Measurements from ENCODE around the gene GBF1. TPM values are rescaled to one million over a fixed set of nuclear protein-coding genes. Genes with fewer than 3 reads are reported as not detected.

GBF1 gene
- polyA plus RNA-seq, 1 of the 3 experiments (the other 2 are of a cell fraction) = 12.3 TPM

GRCh38 chr10:102413806-102414561, 168.7 kb downstream of the GBF1 start (continued):
- TF ChIP-seq USF1 (IDR thresholded peaks at IDR 0.05; ENCODE audit: borderline replicate concordance, low read depth) (no peak), CHD2 (IDR thresholded peaks at IDR 0.05; ENCODE audit: low read length, partially characterized antibody) (no peak), CTCF (IDR thresholded peaks at IDR 0.05) (no peak), NRF1 (IDR thresholded peaks at IDR 0.05; ENCODE audit: low read depth, low read length) (no peak), POLR2AphosphoS5 (IDR thresholded peaks at IDR 0.05; ENCODE audit: low read depth, low read length) (no peak), SMC3 (IDR thresholded peaks at IDR 0.05; ENCODE audit: low read depth, low read length) (no peak), EP300 (IDR thresholded peaks at IDR 0.05; ENCODE audit: borderline replicate concordance in 1 of 2, low read depth in 1 of 2, low read length in 1 of 2) (no peak), FOXJ3 (CRISPR knock-in tag; IDR thresholded peaks at IDR 0.05) (no peak)

- WGBS (ENCODE audit: low lambda C conversion rate) = 64% methylated on average over 14 of the region's 20 CpGs
- POLR2A ChIA-PET = no interaction called here
- no peaks in the 10 kb centered on the region for H3K27me3 ChIP-seq (ENCODE audit: insufficient read depth)
- no peak for TF ChIP-seq POLR2AphosphoS5 (IDR thresholded peaks at IDR 0.05; ENCODE audit: low read depth, low read length)
- no peak for TF ChIP-seq MAX (IDR thresholded peaks at IDR 0.05; ENCODE audit: low read depth)
- no peak for TF ChIP-seq NRF1 (IDR thresholded peaks at IDR 0.05; ENCODE audit: low read depth, low read length)
- TF ChIP-seq SIN3A (IDR thresholded peaks at IDR 0.05; ENCODE audit: borderline replicate concordance, low read depth, low read length) = no peak
- TF ChIP-seq PBX3 (IDR thresholded peaks at IDR 0.05) = no peak
- TF ChIP-seq SMC3 (IDR thresholded peaks at IDR 0.05; ENCODE audit: low read depth, low read length) = no peak
- no peak for TF ChIP-seq ZBTB33 (IDR thresholded peaks at IDR 0.05; ENCODE audit: borderline replicate concordance, low read depth)
- no peak for TF ChIP-seq RAD21 (IDR thresholded peaks at IDR 0.05; ENCODE audit: low read length)
- TF ChIP-seq REST (IDR thresholded peaks at IDR 0.05; ENCODE audit: low read depth, low read length) = no peak
- TF ChIP-seq RXRA (IDR thresholded peaks at IDR 0.05; ENCODE audit: borderline replicate concordance, low read depth) = no peak
- no peak for TF ChIP-seq EP300 (IDR thresholded peaks at IDR 0.05; ENCODE audit: borderline replicate concordance in 1 of 2, low read depth in 1 of 2, low read length in 1 of 2)
- TF ChIP-seq CHD2 (IDR thresholded peaks at IDR 0.05; ENCODE audit: low read length, partially characterized antibody) = no peak
- TF ChIP-seq RFX5 (IDR thresholded peaks at IDR 0.05; ENCODE audit: low read length) = no peak
- no peak for TF ChIP-seq USF2 (IDR thresholded peaks at IDR 0.05; ENCODE audit: borderline replicate concordance, low read depth, low read length)
- no peak for TF ChIP-seq JUND (IDR thresholded peaks at IDR 0.05)
These were observed 169.4 kb downstream of the GBF1 start for GRCh38 chr10:102414749-102415148.

More at GRCh38 chr10:102414749-102415148, 169.4 kb downstream of the GBF1 start:
- H3K4me2 ChIP-seq = no peak overlapping the region
- no peak for DNase-seq
- no peaks in the 10 kb centered on the region for H3K9me3 ChIP-seq
- CTCF ChIA-PET = interaction anchor here (0.7 to 18.3 kb wide), 4 partner anchors 9 to 246 kb away, joined by 3 to 359 read pairs (median 3); partner anchors contain the start of gene NFKB2
- H3F3A ChIP-seq (replicated peaks; ENCODE audit: insufficient read depth) = peaks cover under 1% of the 10 kb centered on the region
- no peaks in the 10 kb centered on the region for H3K9me2 ChIP-seq
- no peaks in the 10 kb centered on the region for H4K20me1 ChIP-seq (ENCODE audit: insufficient read depth)
- H3K4me1 ChIP-seq (ENCODE audit: control insufficient read depth in 1 of 2, insufficient read depth in 2 of 2, low read depth in 1 of 2, low read length in 1 of 2) = peaks cover 0 to 27% of the 10 kb centered on the region in 2 experiments; a peak in 2 of 4 replicates
- no peak overlapping the region for H2AFZ ChIP-seq (ENCODE audit: low read depth)
- H3K79me2 ChIP-seq (ENCODE audit: insufficient read depth) = no peaks in the 10 kb centered on the region
- H3K9ac ChIP-seq = no peak overlapping the region
- no peaks in the 10 kb centered on the region for H3K36me3 ChIP-seq (replicated peaks in 1 of 2; ENCODE audit: control insufficient read depth in 1 of 2, insufficient read depth in 2 of 2, low read length in 1 of 2)
- H3K4me3 ChIP-seq (ENCODE audit: low read depth in 2 of 2, low read length in 1 of 2) = no peak overlapping the region
- H3K27ac ChIP-seq (ENCODE audit: low read depth in 2 of 2, low read length in 1 of 2) = no peak overlapping the region
